Endodermal cell (in vitro differentiated cells): ENCODE measurements around the gene CIT. TPM values are rescaled to one million over a fixed set of nuclear protein-coding genes. Genes with fewer than 3 reads are reported as not detected.

ENCODE experiments used
- DNase-seq: peaks from one replicate; pipeline ENCODE4 v3.0.0-alpha.2; 2017
- H3K27ac ChIP-seq: 2 replicates; pipeline ENCODE4 v1.5.1; 2013; ENCODE audit warnings: mild to moderate bottlenecking, low read depth, low read length, moderate library complexity
- H3K27me3 ChIP-seq: 2 replicates; pipeline ENCODE4 v1.6.1; 2013; ENCODE audit warnings: mild to moderate bottlenecking, low read length, moderate library complexity; ENCODE audit not compliant: insufficient read depth, control insufficient read depth, poor library complexity, severe bottlenecking
- H3K36me3 ChIP-seq: 2 replicates; pipeline ENCODE4 v1.7.0; 2013; ENCODE audit warnings: mild to moderate bottlenecking, low read length, moderate library complexity; ENCODE audit not compliant: control insufficient read depth, insufficient read depth
- H3K4me1 ChIP-seq: one replicate; pipeline ENCODE4 v1.7.0; 2013; ENCODE audit warnings: low read length; ENCODE audit not compliant: control insufficient read depth, insufficient read depth
- H3K4me3 ChIP-seq: 2 replicates; pipeline ENCODE4 v1.5.1; 2013; ENCODE audit warnings: mild to moderate bottlenecking, low read length, moderate library complexity
- H3K9ac ChIP-seq: 2 replicates; pipeline ENCODE4 v1.6.1; 2013; ENCODE audit warnings: mild to moderate bottlenecking, low read length, moderate library complexity; ENCODE audit not compliant: poor library complexity, severe bottlenecking; ENCODE audit errors: extremely low read depth
- H3K9me3 ChIP-seq: 2 replicates; pipeline ENCODE4 v1.6.1; 2013; ENCODE audit warnings: mild to moderate bottlenecking, low read length, moderate library complexity; ENCODE audit not compliant: control insufficient read depth
- H3K27ac Mint-ChIP-seq: 2 replicates; pipeline ENCODE4 v1.8.0; 2020; ENCODE audit warnings: mixed read lengths
- H3K27me3 Mint-ChIP-seq: 2 replicates; pipeline ENCODE4 v1.8.0; 2021; ENCODE audit warnings: mild to moderate bottlenecking, mixed read lengths; ENCODE audit not compliant: insufficient read depth
- H3K36me3 Mint-ChIP-seq: 2 replicates; pipeline ENCODE4 v1.8.0; 2020; ENCODE audit warnings: low read depth, mixed read lengths
- H3K4me1 Mint-ChIP-seq: 2 replicates; pipeline ENCODE4 v1.8.0; 2020; ENCODE audit warnings: mixed read lengths
- H3K4me3 Mint-ChIP-seq: 2 replicates; pipeline ENCODE4 v1.8.0; 2020; ENCODE audit warnings: mild to moderate bottlenecking, moderate library complexity, mixed read lengths
- H3K9me3 Mint-ChIP-seq: 2 replicates; pipeline ENCODE4 v1.8.0; 2020; ENCODE audit warnings: mild to moderate bottlenecking, mixed read lengths
- CTCF ChIP-seq: fragments of 200-600 bp; sonication (generic); conservative IDR thresholded peaks from 2 replicates; pipeline ENCODE4 v1.5.0; 2021; ENCODE audit warnings: antibody characterized with exemption, mild to moderate bottlenecking
- WGBS, 2 experiments: methylation state at CpG; one replicate each; pipeline versions ENCODE4 v1.1.5 to v1.1.7; 2013; ENCODE audit warnings: missing lambda C conversion rate in 2 of 2, mixed read lengths in 1 of 2; ENCODE audit not compliant: insufficient coverage in 1 of 2, insufficient read length in 1 of 2; 5-methylcytosine and 5-hydroxymethylcytosine counted together
- total RNA-seq, 2 donors: library from RNA; stranded (reverse); fragmentation: NEBNext Ultra II Directional in 1 of 2; extraction: Animal tissue kit (Norgen Biotek cat#: 25700) in 1 of 2; gene quantifications; 2 replicates in 1 of 2; 3 replicates in 1 of 2; pipeline ENCODE4 v1.2.1, GENCODE V29; 2021

Gene CIT
- total RNA-seq, 2 donors from 2014 or later: 57.3 to 79.1 TPM

GRCh38 chr12:119864591-119864990, 12.5 kb downstream of the CIT start:
- Mint-ChIP-seq H3K9me3 (no peaks in the 10 kb centered on the region), H3K36me3 (peaks cover 50% of the 10 kb centered on the region), H3K27me3 (no peaks in the 10 kb centered on the region), H3K4me3 (no peak overlapping the region), H3K4me1 (no peaks in the 10 kb centered on the region), H3K27ac (no peak overlapping the region)
- Histone ChIP-seq H3K4me1 (no peaks in the 10 kb centered on the region), H3K27me3 (no peaks in the 10 kb centered on the region), H3K36me3 (peaks cover 63% of the 10 kb centered on the region), H3K27ac (no peak overlapping the region), H3K9me3 (no peaks in the 10 kb centered on the region), H3K4me3 (no peak overlapping the region), H3K9ac (no peak overlapping the region)
- 90 to 100% methylated on average over 2 of the region's 2 CpGs for WGBS, 2 experiments
- peak; percentile 1 for DNase-seq
- TF ChIP-seq CTCF: no peak

- Mint-ChIP-seq H3K36me3 (peaks cover 54% of the 10 kb centered on the region), H3K27me3 (no peaks in the 10 kb centered on the region), H3K4me1 (no peaks in the 10 kb centered on the region), H3K27ac (no peak overlapping the region), H3K4me3 (no peak overlapping the region), H3K9me3 (no peaks in the 10 kb centered on the region)
- WGBS, 2 experiments: 87 to 95% methylated on average over 3 to 6 of the region's 6 CpGs
- Histone ChIP-seq H3K4me1 (no peaks in the 10 kb centered on the region), H3K27ac (no peak overlapping the region), H3K9me3 (no peaks in the 10 kb centered on the region), H3K27me3 (no peaks in the 10 kb centered on the region), H3K36me3 (peaks cover 40% of the 10 kb centered on the region), H3K4me3 (no peak overlapping the region), H3K9ac (no peak overlapping the region)
- DNase-seq: peak; percentile 24
- no peak for TF ChIP-seq CTCF
Measured at GRCh38 chr12:119859241-119859640, 17.9 kb downstream of the CIT start.

GRCh38 chr12:119857041-119857591, 20.0 kb downstream of the CIT start:
- Mint-ChIP-seq H3K9me3 (no peaks in the 10 kb centered on the region), H3K27me3 (no peaks in the 10 kb centered on the region), H3K36me3 (peaks cover 52% of the 10 kb centered on the region), H3K4me1 (no peaks in the 10 kb centered on the region), H3K4me3 (no peak overlapping the region), H3K27ac (no peak overlapping the region)
- H3K9ac ChIP-seq: no peak overlapping the region
- no peak for TF ChIP-seq CTCF
- WGBS, 2 experiments: 87 to 94% methylated on average over 7 to 8 of the region's 8 CpGs
- H3K9me3 ChIP-seq: no peaks in the 10 kb centered on the region
- peaks cover 40% of the 10 kb centered on the region for H3K36me3 ChIP-seq
- no peak overlapping the region for H3K27ac ChIP-seq
- no peaks in the 10 kb centered on the region for H3K4me1 ChIP-seq
- H3K27me3 ChIP-seq: no peaks in the 10 kb centered on the region
- DNase-seq: no peak
- H3K4me3 ChIP-seq: no peak overlapping the region
